HepG2 (cell line): ENCODE data around the gene PTPN14. TPM values are rescaled to one million over a fixed set of nuclear protein-coding genes. Genes with fewer than 3 reads are reported as not detected.

ENCODE experiments used
- FOXA1 ChIP-seq, 2 experiments: fragments of 450-650 bp in 1 of 2; sonication (generic) in 1 of 2; formaldehyde crosslinking in 1 of 2; IDR thresholded peaks; 2 replicates each; pipeline versions ENCODE4 v1.4.0 to v1.6.1; 2016 to 2020; ENCODE audit warnings: missing genetic modification reagents in 1 of 2
- GMEB1 ChIP-seq: sonication (generic); formaldehyde crosslinking; IDR thresholded peaks from 2 replicates; pipeline ENCODE4 v1.5.1; 2020; ENCODE audit warnings: missing genetic modification reagents, mild to moderate bottlenecking, borderline replicate concordance
- HNF4A ChIP-seq: sonication (generic); formaldehyde crosslinking; IDR thresholded peaks from 2 replicates; pipeline ENCODE4 v1.4.0; 2020; ENCODE audit warnings: missing genetic modification reagents
- HNRNPK ChIP-seq: fragments of 200-400 bp; formaldehyde crosslinking; IDR thresholded peaks from 2 replicates; pipeline ENCODE4 v1.6.1; 2018; ENCODE audit warnings: low read length, low read depth, moderate library complexity, mild to moderate bottlenecking; ENCODE audit not compliant: poor library complexity, severe bottlenecking
- IRF1 ChIP-seq: sonication (generic); formaldehyde crosslinking; IDR thresholded peaks from 2 replicates; pipeline ENCODE4 v1.4.0; 2020; ENCODE audit warnings: low read depth, mild to moderate bottlenecking, missing genetic modification reagents
- KDM5A ChIP-seq: fragments of 200-600 bp; sonication (generic); IDR thresholded peaks from 2 replicates; pipeline ENCODE4 v1.7.0; 2018; ENCODE audit warnings: antibody characterized with exemption, mild to moderate bottlenecking, low read length, borderline replicate concordance
- KLF11 ChIP-seq: IDR thresholded peaks from 2 replicates; pipeline ENCODE4 v1.6.1; 2016; ENCODE audit warnings: missing compliant biosample characterization
- KMT2B ChIP-seq: IDR thresholded peaks from 2 replicates; pipeline ENCODE4 v1.6.1; 2016; ENCODE audit warnings: missing genetic modification reagents, missing compliant biosample characterization
- MBD4 ChIP-seq: IDR thresholded peaks from 2 replicates; pipeline ENCODE4 v1.6.1; 2012; ENCODE audit warnings: low read length, inconsistent platforms, borderline replicate concordance
- PCBP2 ChIP-seq: fragments of 200-400 bp; formaldehyde crosslinking; optimal IDR thresholded peaks from 2 replicates; pipeline ENCODE3; 2018; ENCODE audit warnings: low read length, low read depth; ENCODE audit not compliant: poor library complexity, severe bottlenecking
- RAD21 ChIP-seq: fragments of 450-650 bp; formaldehyde crosslinking; IDR thresholded peaks from 2 replicates; pipeline ENCODE4 v1.5.0; 2020; ENCODE audit warnings: mild to moderate bottlenecking
- SALL1 ChIP-seq: sonication (generic); formaldehyde crosslinking; IDR thresholded peaks from 2 replicates; pipeline ENCODE4 v1.8.0; 2022; ENCODE audit warnings: mild to moderate bottlenecking, missing genetic modification reagents
- SMARCC2 ChIP-seq: fragments of 450-650 bp; IDR thresholded peaks from 2 replicates; pipeline ENCODE4 v1.6.1; 2017; ENCODE audit warnings: antibody characterized with exemption, mild to moderate bottlenecking
- SP4 ChIP-seq: sonication (generic); formaldehyde crosslinking; IDR thresholded peaks from 2 replicates; pipeline ENCODE4 v1.8.1; 2023; ENCODE audit warnings: mild to moderate bottlenecking, missing genetic modification reagents
- ZNF225 ChIP-seq: sonication (generic); formaldehyde crosslinking; IDR thresholded peaks from 2 replicates; pipeline ENCODE4 v1.4.0; 2020; ENCODE audit warnings: mild to moderate bottlenecking, missing genetic modification reagents
- ZNF589 ChIP-seq: sonication (generic); formaldehyde crosslinking; conservative IDR thresholded peaks from 2 replicates; pipeline ENCODE4 v1.8.0; 2022; ENCODE audit warnings: mild to moderate bottlenecking, moderate library complexity, missing genetic modification reagents
- ZNF674 ChIP-seq: sonication (generic); formaldehyde crosslinking; IDR thresholded peaks from 2 replicates; pipeline ENCODE4 v1.5.0; 2020; ENCODE audit warnings: low read depth, mild to moderate bottlenecking, missing genetic modification reagents
- ZNF703 ChIP-seq: sonication (generic); formaldehyde crosslinking; IDR thresholded peaks from 2 replicates; pipeline ENCODE4 v1.5.1; 2020; ENCODE audit warnings: missing genetic modification reagents, mild to moderate bottlenecking, moderate library complexity, borderline replicate concordance
- ZNF75D ChIP-seq: sonication (generic); formaldehyde crosslinking; IDR thresholded peaks from 2 replicates; pipeline ENCODE4 v1.8.1; 2023; ENCODE audit warnings: missing genetic modification reagents, mild to moderate bottlenecking, borderline replicate concordance
- ZNF781 ChIP-seq: sonication (generic); formaldehyde crosslinking; IDR thresholded peaks from 2 replicates; pipeline ENCODE4 v1.5.1; 2020; ENCODE audit warnings: borderline replicate concordance, mild to moderate bottlenecking, missing genetic modification reagents; ENCODE audit errors: not compliant biosample characterization
- polyA plus RNA-seq, 8 experiments: library from polyadenylated mRNA; depleted of rRNA in 3 of 8; stranded (reverse) in 7 of 8; unstranded in 1 of 8; fragments of >200 nt; fragmentation: Illumina TruSeq in 4 of 8; extraction: Trizol in 4 of 8; gene quantifications; 2 replicates each; pipeline versions ENCODE4 v1.2.1 to v1.2.3, GENCODE V29; 2011 to 2016; ENCODE audit warnings: low read depth in 4 of 8, missing spikeins in 1 of 8, mixed read lengths in 1 of 8; ENCODE audit not compliant: insufficient read depth in 1 of 8
- total RNA-seq, 5 experiments: library from RNA; depleted of rRNA; stranded (reverse); fragments of >200 nt; fragmentation: Illumina TruSeq; extraction: Trizol; gene quantifications; 2 replicates each; pipeline ENCODE4 v1.2.3, GENCODE V29; 2016; ENCODE audit warnings: low read depth in 1 of 5
- TF ChIP-seq, protein P1 (sequence below): IDR thresholded peaks from 2 replicates; pipeline ENCODE4 v1.6.1; 2016; ENCODE audit warnings: low read depth, missing genetic modification reagents, missing compliant biosample characterization

PTPN14 gene
- total and polyA plus RNA-seq, 2 of the 13 experiments (the other 11 are each of a cell fraction or from before 2014, with no cell fraction given), result 3.9 to 4.7 TPM

- TF ChIP-seq, protein P1, sequence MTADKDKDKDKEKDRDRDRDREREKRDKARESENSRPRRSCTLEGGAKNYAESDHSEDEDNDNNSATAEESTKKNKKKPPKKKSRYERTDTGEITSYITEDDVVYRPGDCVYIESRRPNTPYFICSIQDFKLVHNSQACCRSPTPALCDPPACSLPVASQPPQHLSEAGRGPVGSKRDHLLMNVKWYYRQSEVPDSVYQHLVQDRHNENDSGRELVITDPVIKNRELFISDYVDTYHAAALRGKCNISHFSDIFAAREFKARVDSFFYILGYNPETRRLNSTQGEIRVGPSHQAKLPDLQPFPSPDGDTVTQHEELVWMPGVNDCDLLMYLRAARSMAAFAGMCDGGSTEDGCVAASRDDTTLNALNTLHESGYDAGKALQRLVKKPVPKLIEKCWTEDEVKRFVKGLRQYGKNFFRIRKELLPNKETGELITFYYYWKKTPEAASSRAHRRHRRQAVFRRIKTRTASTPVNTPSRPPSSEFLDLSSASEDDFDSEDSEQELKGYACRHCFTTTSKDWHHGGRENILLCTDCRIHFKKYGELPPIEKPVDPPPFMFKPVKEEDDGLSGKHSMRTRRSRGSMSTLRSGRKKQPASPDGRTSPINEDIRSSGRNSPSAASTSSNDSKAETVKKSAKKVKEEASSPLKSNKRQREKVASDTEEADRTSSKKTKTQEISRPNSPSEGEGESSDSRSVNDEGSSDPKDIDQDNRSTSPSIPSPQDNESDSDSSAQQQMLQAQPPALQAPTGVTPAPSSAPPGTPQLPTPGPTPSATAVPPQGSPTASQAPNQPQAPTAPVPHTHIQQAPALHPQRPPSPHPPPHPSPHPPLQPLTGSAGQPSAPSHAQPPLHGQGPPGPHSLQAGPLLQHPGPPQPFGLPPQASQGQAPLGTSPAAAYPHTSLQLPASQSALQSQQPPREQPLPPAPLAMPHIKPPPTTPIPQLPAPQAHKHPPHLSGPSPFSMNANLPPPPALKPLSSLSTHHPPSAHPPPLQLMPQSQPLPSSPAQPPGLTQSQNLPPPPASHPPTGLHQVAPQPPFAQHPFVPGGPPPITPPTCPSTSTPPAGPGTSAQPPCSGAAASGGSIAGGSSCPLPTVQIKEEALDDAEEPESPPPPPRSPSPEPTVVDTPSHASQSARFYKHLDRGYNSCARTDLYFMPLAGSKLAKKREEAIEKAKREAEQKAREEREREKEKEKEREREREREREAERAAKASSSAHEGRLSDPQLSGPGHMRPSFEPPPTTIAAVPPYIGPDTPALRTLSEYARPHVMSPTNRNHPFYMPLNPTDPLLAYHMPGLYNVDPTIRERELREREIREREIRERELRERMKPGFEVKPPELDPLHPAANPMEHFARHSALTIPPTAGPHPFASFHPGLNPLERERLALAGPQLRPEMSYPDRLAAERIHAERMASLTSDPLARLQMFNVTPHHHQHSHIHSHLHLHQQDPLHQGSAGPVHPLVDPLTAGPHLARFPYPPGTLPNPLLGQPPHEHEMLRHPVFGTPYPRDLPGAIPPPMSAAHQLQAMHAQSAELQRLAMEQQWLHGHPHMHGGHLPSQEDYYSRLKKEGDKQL (CRISPR knock-in tag), result peak; percentile 70
- TF ChIP-seq SALL1 (CRISPR knock-in tag) (peak; percentile 68), ZNF589 (CRISPR knock-in tag) (no peak), HNRNPK (no peak), FOXA1 (IDR thresholded peaks at IDR 0.05) (no peak), FOXA1 (CRISPR knock-in tag; IDR thresholded peaks at IDR 0.05) (peak; percentile 76), PCBP2 (no peak), ZNF225 (no peak), GMEB1 (CRISPR knock-in tag) (no peak), MBD4 (0 out of 2 replicates have a peak, but pooled peaks have one; percentile 67), ZNF703 (CRISPR knock-in tag) (no peak), HNF4A (peak; percentile 52), IRF1 (no peak), KMT2B (CRISPR knock-in tag) (peak; percentile 84), KLF11 (CRISPR knock-in tag) (no peak), SP4 (CRISPR knock-in tag) (no peak), KDM5A (no peak), SMARCC2 (no peak), ZNF75D (CRISPR knock-in tag) (no peak), RAD21 (no peak), ZNF781 (CRISPR knock-in tag) (peak; percentile 66), ZNF674 (CRISPR knock-in tag) (no peak)
Measured at GRCh38 chr1:214439352-214440119, 111.9 kb downstream of the PTPN14 start (continued).
